B cell (primary cell): ENCODE measurements around the gene AHNAK.

Experiments used
- CTCF ChIP-seq: fragments of 200-600 bp; IDR thresholded peaks from one replicate; pipeline ENCODE4 v1.8.0; 2022; ENCODE audit warnings: antibody characterized with exemption, mild to moderate bottlenecking
- EZH2 ChIP-seq: IDR thresholded peaks from 2 replicates; pipeline ENCODE4 v1.6.1; 2012; ENCODE audit warnings: borderline replicate concordance, low read depth, mild to moderate bottlenecking, moderate library complexity, low read length; ENCODE audit not compliant: insufficient read depth, poor library complexity, severe bottlenecking

GRCh38 chr11:62500650-62501030 is 46.0 kb downstream of the AHNAK start:
- TF ChIP-seq EZH2 (no peak), CTCF (no peak)
